ENCODE data around the gene GDA. TPM values are rescaled to one million over a fixed set of nuclear protein-coding genes. Genes with fewer than 3 reads are reported as not detected.
A peak's percentile ranks its signal among the peaks of the same experiment; 100 is the strongest.

The GDA gene
- total and polyA plus RNA-seq, 9 of the 15 experiments (the other 6 are each of a cell fraction or from before 2014, with no cell fraction given): 4.5 to 18.0 (median 12.7) TPM

DNA sequence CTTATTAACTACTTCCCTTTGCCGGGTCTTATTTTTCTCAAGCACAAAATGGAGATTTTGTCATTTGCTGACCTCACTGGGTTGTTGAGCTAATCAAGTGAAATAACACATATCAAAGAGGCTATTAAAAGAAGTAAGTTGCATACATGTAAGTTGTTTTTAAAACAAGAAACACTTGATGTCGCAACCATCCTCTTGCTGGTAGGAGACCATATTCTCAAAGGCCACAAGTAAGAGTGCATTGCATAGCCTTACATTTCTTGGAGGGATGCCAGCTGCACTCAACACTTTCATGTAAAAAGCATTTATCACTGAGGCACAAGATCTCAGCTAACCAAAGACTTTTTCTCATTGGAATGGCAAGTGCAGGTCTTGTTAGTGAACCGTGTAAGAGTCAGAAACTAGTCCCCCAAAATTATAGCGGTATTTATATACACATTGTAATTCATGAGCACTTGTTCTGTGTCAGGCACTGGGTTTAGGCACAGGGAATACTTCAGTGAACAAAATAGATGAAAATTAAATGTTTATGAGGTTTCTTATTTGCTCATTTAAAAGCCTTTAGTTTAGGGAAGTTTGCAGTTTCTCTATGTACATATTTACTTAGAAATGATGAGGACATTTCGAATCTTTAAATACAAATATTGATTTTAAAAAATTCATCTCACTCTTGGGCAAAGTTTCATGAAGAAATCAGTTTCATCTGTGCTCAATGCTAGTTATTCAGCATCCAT lies 143.8 kb downstream of the GDA start:
- Histone ChIP-seq H3K4me1 (replicated peaks in 1 of 2; ENCODE audit: control insufficient read depth in 2 of 2, insufficient read depth in 2 of 2, low read length in 2 of 2) (no peaks in the 10 kb centered on the region; a peak in 2 of 5 replicates), H3K27me3 (ENCODE audit: control insufficient read depth in 2 of 2, insufficient read depth in 2 of 2, low read length in 2 of 2) (peaks cover 0 to 6% of the 10 kb centered on the region in 2 experiments; a peak in 2 of 5 replicates), H3K9ac (ENCODE audit: insufficient read depth in 1 of 2, low read depth in 2 of 2, low read length in 2 of 2) (no peak overlapping the region), H3K4me3 (no peak overlapping the region), H2AFZ (ENCODE audit: low read depth, low read length) (no peak overlapping the region), H3K27ac (ENCODE audit: extremely low read depth, low read depth, low read length) (no peak overlapping the region), H3K9me1 (ENCODE audit: control insufficient read depth, insufficient read depth, low read length) (no peaks in the 10 kb centered on the region), H3K79me2 (ENCODE audit: control insufficient read depth, insufficient read depth, low read length) (no peaks in the 10 kb centered on the region), H3K36me3 (ENCODE audit: control insufficient read depth, insufficient read depth, low read length) (no peaks in the 10 kb centered on the region), H3K9me3 (replicated peaks; ENCODE audit: control insufficient read depth, insufficient read depth, low read depth, low read length) (no peaks in the 10 kb centered on the region), H3K4me2 (ENCODE audit: insufficient read depth, low read length) (no peak overlapping the region), H4K20me1 (replicated peaks; ENCODE audit: control insufficient read depth, insufficient read depth, low read length) (no peaks in the 10 kb centered on the region)
- WGBS (ENCODE audit: insufficient coverage, low coverage, missing lambda C conversion rate): 4% methylated on average over 5 of the region's 5 CpGs
- in situ Hi-C loops (cut with MboI): loop anchor here (25.0 kb wide), 1 partner anchor 894 kb away; no protein-coding TSS in a partner anchor
- peak in 2 of 4 experiments; percentile 9 to 58 for DNase-seq (ENCODE audit: extremely low read depth in 1 of 4, low spot score in 3 of 4)
- intact Hi-C loops (cut with micrococcal nuclease): loop anchor here (2.0 to 10.0 kb wide), 2 partner anchors 102 to 300 kb away; no protein-coding TSS in a partner anchor
- CTCF ChIA-PET (ENCODE audit: low intra/inter-chr PET ratio): no interaction called here
- BruUV-seq (replicated peaks): no TSS peak
- ATAC-seq: peak; percentile 59
- POLR2A ChIA-PET: interaction anchor here (0.6 kb wide), 1 partner anchor 14 kb away, joined by 3 read pairs; no protein-coding TSS in a partner anchor
- no peak for FAIRE-seq
- TF ChIP-seq TFAM (CRISPR knock-in tag; conservative IDR thresholded peaks at IDR 0.05): no peak
- TF ChIP-seq POLR3A (IDR thresholded peaks at IDR 0.05; ENCODE audit: borderline replicate concordance, extremely low read depth, insufficient read depth, insufficient read length): no peak
- TF ChIP-seq MXI1 (IDR thresholded peaks at IDR 0.05; ENCODE audit: low read depth, low read length): no peak
- TF ChIP-seq CEBPB (tag; IDR thresholded peaks at IDR 0.05): peak; percentile 95
- no peak for TF ChIP-seq ZNF140 (CRISPR knock-in tag; IDR thresholded peaks at IDR 0.05)
- peak; percentile 87 for TF ChIP-seq NFIC (IDR thresholded peaks at IDR 0.05)
- TF ChIP-seq, protein P1, sequence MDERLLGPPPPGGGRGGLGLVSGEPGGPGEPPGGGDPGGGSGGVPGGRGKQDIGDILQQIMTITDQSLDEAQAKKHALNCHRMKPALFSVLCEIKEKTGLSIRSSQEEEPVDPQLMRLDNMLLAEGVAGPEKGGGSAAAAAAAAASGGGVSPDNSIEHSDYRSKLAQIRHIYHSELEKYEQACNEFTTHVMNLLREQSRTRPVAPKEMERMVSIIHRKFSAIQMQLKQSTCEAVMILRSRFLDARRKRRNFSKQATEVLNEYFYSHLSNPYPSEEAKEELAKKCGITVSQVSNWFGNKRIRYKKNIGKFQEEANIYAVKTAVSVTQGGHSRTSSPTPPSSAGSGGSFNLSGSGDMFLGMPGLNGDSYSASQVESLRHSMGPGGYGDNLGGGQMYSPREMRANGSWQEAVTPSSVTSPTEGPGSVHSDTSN (CRISPR knock-in tag; IDR thresholded peaks at IDR 0.05; ENCODE audit: low read depth): no peak
- TF ChIP-seq, protein P1 (tag; conservative IDR thresholded peaks at IDR 0.05; ENCODE audit: low read depth): peak; percentile 92
- TF ChIP-seq ZNF699 (CRISPR knock-in tag; IDR thresholded peaks at IDR 0.05; ENCODE audit: insufficient replicate concordance): no peak
- TF ChIP-seq, protein P2, sequence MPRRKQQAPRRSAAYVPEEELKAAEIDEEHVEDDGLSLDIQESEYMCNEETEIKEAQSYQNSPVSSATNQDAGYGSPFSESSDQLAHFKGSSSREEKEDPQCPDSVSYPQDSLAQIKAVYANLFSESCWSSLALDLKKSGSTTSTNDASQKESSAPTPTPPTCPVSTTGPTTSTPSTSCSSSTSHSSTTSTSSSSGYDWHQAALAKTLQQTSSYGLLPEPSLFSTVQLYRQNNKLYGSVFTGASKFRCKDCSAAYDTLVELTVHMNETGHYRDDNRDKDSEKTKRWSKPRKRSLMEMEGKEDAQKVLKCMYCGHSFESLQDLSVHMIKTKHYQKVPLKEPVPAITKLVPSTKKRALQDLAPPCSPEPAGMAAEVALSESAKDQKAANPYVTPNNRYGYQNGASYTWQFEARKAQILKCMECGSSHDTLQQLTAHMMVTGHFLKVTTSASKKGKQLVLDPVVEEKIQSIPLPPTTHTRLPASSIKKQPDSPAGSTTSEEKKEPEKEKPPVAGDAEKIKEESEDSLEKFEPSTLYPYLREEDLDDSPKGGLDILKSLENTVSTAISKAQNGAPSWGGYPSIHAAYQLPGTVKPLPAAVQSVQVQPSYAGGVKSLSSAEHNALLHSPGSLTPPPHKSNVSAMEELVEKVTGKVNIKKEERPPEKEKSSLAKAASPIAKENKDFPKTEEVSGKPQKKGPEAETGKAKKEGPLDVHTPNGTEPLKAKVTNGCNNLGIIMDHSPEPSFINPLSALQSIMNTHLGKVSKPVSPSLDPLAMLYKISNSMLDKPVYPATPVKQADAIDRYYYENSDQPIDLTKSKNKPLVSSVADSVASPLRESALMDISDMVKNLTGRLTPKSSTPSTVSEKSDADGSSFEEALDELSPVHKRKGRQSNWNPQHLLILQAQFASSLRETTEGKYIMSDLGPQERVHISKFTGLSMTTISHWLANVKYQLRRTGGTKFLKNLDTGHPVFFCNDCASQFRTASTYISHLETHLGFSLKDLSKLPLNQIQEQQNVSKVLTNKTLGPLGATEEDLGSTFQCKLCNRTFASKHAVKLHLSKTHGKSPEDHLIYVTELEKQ (CRISPR knock-in tag; IDR thresholded peaks at IDR 0.05): no peak
- TF ChIP-seq, protein P3, sequence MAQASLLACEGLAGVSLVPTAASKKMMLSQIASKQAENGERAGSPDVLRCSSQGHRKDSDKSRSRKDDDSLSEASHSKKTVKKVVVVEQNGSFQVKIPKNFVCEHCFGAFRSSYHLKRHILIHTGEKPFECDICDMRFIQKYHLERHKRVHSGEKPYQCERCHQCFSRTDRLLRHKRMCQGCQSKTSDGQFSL (CRISPR knock-in tag; IDR thresholded peaks at IDR 0.05): no peak
- TF ChIP-seq, protein P3 (tag; IDR thresholded peaks at IDR 0.05): no peak
- no peak for TF ChIP-seq NFE2L1 (tag; IDR thresholded peaks at IDR 0.05; ENCODE audit: borderline replicate concordance, low read depth)
